Chondrocyte (in vitro differentiated cells): ENCODE data around the gene GREB1L. TPM values are rescaled to one million over a fixed set of nuclear protein-coding genes. Genes with fewer than 3 reads are reported as not detected.

ENCODE experiments used
- DNase-seq: peaks from one replicate; pipeline ENCODE4 v3.0.0; 2021; ENCODE audit warnings: mixed read lengths, low spot score
- H3K27ac Mint-ChIP-seq: one replicate; pipeline ENCODE4 v1.8.0; 2021; ENCODE audit warnings: mild to moderate bottlenecking, moderate library complexity, mixed read lengths; ENCODE audit not compliant: unreplicated experiment
- H3K27me3 Mint-ChIP-seq: 2 replicates; pipeline ENCODE4 v1.8.0; 2021; ENCODE audit warnings: low read depth, mixed read lengths
- H3K36me3 Mint-ChIP-seq: 2 replicates; pipeline ENCODE4 v1.8.0; 2021; ENCODE audit warnings: low read depth, mixed read lengths
- H3K4me1 Mint-ChIP-seq: 2 replicates; pipeline ENCODE4 v1.8.0; 2021; ENCODE audit warnings: low read depth, mild to moderate bottlenecking, mixed read lengths
- H3K4me3 Mint-ChIP-seq: one replicate; pipeline ENCODE4 v1.8.0; 2021; ENCODE audit warnings: mild to moderate bottlenecking, moderate library complexity, mixed read lengths; ENCODE audit not compliant: unreplicated experiment
- H3K9me3 Mint-ChIP-seq: 2 replicates; pipeline ENCODE4 v1.8.0; 2021; ENCODE audit warnings: low read depth, mixed read lengths
- long read RNA-seq: library from polyadenylated mRNA; stranded (forward); transcript quantifications from one replicate; pipeline ENCODE4 v2.0.0, GENCODE V29; 2021
- total RNA-seq: library from RNA; stranded (reverse); gene quantifications from 3 replicates; pipeline ENCODE4 v1.2.1, GENCODE V29; 2021
- TF ChIP-seq, protein P1 (sequence below): fragments of 200-600 bp; sonication (generic); IDR thresholded peaks from 2 replicates; pipeline ENCODE4 v1.5.0; 2021; ENCODE audit warnings: antibody characterized with exemption, mild to moderate bottlenecking, moderate library complexity

The GREB1L gene
- total RNA-seq = 2.3 to 4.1 TPM (median 2.4 TPM) in 3 replicates
- long read RNA-seq, partial matches to known transcripts = 0 of 1 reads
- long read RNA-seq, other reads (novel, unspliced or antisense) = 1 of 1 reads

DNA sequence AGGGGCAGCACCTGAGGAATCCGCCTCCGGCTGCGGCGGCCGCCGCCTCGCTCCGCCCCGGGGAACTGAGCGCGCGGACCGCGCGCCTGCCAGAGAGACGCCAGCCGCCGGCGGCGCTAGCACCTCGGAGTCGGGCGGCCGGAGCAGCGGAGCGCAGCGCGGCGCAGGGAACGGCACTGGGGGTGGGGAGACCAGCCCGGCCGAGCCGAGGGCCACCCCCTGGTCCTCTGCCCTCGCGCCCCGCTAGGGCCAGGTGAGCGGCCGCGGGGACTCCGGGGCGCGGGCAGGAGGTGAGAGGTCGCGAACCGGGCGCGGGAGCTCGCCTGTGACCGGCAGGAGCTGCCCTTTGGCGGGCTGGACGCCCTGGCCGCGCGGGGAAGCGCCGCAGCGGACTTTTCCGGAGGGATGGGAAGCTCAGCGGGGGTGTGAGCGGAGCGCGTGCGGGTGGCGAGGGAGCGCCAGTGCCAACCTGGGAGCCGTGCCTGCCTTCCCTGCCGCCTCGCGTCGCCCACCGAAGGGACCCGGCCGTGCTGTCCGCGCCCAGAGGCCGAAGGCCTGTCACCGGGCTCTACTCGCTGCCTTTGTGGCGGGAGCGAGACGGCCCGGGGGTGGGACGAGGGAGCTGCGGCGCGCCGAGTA, at the start of gene GREB1L:
Gene GREB1L, plus strand, starts transcription at position 92 of the 639 bp plus-strand sequence. CDS start 141,287 bp downstream, outside the sequence.
- peak within 1 kb of the TSS; percentile 36 for H3K27ac Mint-ChIP-seq
- no peaks in the 10 kb centered on the region for H3K36me3 Mint-ChIP-seq
- TF ChIP-seq, protein P1, sequence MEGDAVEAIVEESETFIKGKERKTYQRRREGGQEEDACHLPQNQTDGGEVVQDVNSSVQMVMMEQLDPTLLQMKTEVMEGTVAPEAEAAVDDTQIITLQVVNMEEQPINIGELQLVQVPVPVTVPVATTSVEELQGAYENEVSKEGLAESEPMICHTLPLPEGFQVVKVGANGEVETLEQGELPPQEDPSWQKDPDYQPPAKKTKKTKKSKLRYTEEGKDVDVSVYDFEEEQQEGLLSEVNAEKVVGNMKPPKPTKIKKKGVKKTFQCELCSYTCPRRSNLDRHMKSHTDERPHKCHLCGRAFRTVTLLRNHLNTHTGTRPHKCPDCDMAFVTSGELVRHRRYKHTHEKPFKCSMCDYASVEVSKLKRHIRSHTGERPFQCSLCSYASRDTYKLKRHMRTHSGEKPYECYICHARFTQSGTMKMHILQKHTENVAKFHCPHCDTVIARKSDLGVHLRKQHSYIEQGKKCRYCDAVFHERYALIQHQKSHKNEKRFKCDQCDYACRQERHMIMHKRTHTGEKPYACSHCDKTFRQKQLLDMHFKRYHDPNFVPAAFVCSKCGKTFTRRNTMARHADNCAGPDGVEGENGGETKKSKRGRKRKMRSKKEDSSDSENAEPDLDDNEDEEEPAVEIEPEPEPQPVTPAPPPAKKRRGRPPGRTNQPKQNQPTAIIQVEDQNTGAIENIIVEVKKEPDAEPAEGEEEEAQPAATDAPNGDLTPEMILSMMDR = peak; percentile 76
- H3K4me3 Mint-ChIP-seq = peak within 1 kb of the TSS; percentile 82
- H3K27me3 Mint-ChIP-seq = peaks cover 30% of the 10 kb centered on the region
- H3K4me1 Mint-ChIP-seq = peaks cover 8% of the 10 kb centered on the region
- DNase-seq = no peak
- no peaks in the 10 kb centered on the region for H3K9me3 Mint-ChIP-seq

DNA sequence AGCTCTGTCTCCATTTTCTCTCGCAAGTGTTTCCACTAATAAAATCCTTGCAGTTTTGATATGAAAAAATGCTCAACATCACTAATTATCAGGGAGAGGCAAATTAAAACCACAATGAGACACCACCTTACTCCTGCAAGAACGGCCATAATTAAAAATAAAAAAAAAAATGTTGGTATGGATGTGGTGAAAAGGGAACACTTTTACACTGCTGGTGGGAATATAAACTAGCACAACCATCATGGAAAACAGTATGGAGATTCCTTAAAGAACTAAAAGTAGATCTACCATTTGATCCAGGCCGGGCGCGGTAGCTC, 49.8 kb upstream of the GREB1L start:
- Mint-ChIP-seq H3K4me1 (no peaks in the 10 kb centered on the region), H3K9me3 (peaks cover 3% of the 10 kb centered on the region), H3K36me3 (no peaks in the 10 kb centered on the region), H3K27me3 (peaks cover 19% of the 10 kb centered on the region), H3K4me3 (no peak overlapping the region), H3K27ac (no peak overlapping the region)
- no peak for DNase-seq
- TF ChIP-seq, protein P1 = peak; percentile 60

DNA sequence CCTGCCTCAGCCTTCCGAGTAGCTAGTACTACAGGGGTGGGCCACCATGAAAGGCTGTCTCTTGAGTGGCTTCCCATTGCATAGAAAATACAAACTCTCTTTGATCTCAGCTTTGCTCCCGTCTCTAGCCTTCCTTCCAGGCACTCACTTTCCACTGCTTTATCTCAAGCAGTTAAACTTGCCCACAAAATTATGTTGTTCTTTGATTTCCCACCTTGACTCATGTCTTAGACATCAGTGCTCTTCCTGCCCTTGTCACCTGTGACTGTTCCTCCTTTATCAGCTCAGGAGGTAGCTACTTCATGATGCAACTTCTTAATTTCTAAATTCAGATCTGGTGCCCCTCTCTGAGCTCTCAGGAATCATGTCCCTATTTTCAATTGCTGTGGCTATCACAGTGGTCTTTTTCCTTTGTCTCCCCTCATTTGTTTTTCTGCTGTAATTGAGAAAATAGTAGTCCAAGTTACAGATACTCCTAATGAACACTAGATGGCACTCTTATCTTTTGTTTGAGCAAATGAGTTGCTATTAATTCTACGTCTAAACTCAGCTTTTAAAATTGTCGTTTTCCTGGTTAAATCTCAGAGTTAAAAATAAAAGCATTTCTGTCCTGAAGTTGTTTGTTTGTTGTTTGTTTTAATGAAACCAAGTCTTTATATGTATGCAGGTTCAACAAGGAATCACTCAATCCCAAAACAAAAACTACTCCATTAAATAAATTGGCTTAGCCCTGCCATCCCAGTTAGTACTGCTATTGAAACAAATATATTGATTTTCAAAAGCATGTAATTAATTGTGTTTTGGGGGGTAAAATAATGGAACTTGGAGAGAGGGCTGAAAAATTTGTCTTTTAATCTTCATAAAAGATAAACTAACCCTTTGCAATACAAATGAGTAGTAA, 46.9 kb upstream of the GREB1L start:
- DNase-seq = no peak
- TF ChIP-seq, protein P1 = peak; percentile 96
- H3K9me3 Mint-ChIP-seq = no peaks in the 10 kb centered on the region
- no peaks in the 10 kb centered on the region for H3K4me1 Mint-ChIP-seq
- no peak overlapping the region for H3K4me3 Mint-ChIP-seq
- no peak overlapping the region for H3K27ac Mint-ChIP-seq
- H3K36me3 Mint-ChIP-seq = no peaks in the 10 kb centered on the region
- peaks cover 17% of the 10 kb centered on the region for H3K27me3 Mint-ChIP-seq

DNA sequence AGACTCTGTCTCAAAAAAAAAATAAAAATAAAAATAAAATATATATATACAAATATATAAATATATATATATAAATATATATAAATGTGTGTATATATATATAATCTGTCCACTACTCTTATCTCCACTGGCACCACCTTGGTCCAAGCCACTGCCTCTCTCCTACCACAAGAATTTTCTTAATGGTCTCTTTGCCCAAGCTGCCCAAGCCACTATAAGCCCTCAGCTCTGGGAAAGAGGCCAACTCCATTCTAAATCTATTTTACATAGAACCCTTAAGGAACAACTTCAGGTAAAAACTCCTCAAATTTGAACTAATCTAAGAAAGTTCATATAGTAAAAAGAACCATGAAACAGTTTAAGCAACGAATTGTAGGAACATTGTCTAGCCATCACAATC, 45.6 kb upstream of the GREB1L start:
- TF ChIP-seq, protein P1 = no peak
- Mint-ChIP-seq H3K27ac (no peak overlapping the region), H3K4me3 (no peak overlapping the region), H3K36me3 (no peaks in the 10 kb centered on the region), H3K27me3 (peaks cover 14% of the 10 kb centered on the region), H3K4me1 (no peaks in the 10 kb centered on the region), H3K9me3 (no peaks in the 10 kb centered on the region)
- no peak for DNase-seq

DNA sequence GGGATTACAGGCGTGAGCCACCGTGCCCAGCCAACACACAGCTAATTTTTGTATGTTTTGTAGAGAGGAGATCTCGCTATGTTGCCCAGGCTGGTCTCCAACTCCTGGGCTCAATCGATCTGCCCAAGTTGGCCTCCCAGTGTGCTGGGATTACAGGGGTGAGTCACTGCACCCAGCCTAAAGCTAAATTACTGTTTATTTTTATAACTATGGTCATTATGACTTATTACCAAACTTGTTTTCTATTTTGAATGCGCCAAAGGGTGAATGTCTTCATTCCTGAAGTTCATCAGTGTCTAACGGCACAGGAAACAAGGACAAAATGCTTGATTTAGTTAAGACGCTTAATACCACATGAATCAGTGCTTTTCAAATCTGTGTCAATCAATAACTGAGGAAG, 38.9 kb upstream of the GREB1L start:
- H3K27ac Mint-ChIP-seq = no peak overlapping the region
- H3K4me3 Mint-ChIP-seq = no peak overlapping the region
- no peaks in the 10 kb centered on the region for H3K36me3 Mint-ChIP-seq
- peaks cover 5% of the 10 kb centered on the region for H3K9me3 Mint-ChIP-seq
- TF ChIP-seq, protein P1 = no peak
- DNase-seq = no peak
- no peaks in the 10 kb centered on the region for H3K4me1 Mint-ChIP-seq
- H3K27me3 Mint-ChIP-seq = peaks cover 6% of the 10 kb centered on the region
